Globus pallidus (tissue), 1 donor: Measurements from ENCODE around the gene SOX5.

Source experiments
- DNase-seq: peaks from one replicate; pipeline ENCODE4 v3.0.0-alpha.2; 2015; ENCODE audit warnings: low spot score

Gene SOX5

DNA sequence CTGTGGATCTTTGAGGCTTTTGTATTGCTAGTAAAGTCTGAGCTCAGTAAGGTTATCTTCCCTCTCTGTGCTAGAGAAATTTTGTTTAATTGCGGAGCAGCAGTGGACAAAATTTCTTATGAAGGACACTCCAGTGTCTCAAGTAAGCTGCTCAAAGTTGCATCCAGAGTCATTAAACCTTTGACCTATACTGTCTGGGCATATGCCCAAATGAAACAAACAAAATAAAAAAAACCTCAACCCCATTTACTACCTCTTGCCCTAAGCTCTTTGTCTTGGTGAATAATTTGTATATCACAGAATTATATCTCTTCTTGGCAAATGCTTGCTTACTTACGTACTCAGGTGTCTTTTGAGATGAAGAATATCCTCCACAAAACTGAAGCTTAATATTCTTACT lies 465.2 kb downstream of the SOX5 start:
- DNase-seq, result no peak

DNA sequence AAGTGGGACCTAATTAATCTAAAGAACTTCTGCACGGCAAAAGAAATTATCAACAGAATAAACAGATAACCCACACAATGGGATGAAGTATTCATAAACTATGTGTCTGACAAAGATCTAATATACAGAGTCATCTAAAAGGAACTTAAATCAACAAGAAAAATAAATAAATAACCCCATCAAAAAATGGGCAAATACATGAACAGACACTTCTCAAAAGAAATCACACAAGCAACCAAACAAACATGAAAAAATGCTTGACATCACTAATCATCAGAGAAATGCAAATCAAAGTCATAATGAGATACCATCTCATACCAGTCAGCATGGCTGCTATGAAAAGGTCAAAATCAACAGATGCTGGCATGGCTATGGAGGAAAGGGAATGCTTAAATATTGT lies 466.9 kb downstream of the SOX5 start:
- DNase-seq, result no peak
